Cardiac muscle cell (in vitro differentiated cells and primary cell): Measurements from ENCODE around the gene IFIT2. TPM values are rescaled to one million over a fixed set of nuclear protein-coding genes. Genes with fewer than 3 reads are reported as not detected.

Experiments
- DNase-seq, 2 donors: peaks; one replicate each; pipeline versions ENCODE4 v3.0.0 to v3.0.0-alpha.2; 2010 to 2017; ENCODE audit warnings: low read depth in 1 of 2, low spot score in 1 of 2
- H3K27ac ChIP-seq: fragments of 200-600 bp; sonication (generic); 2 replicates; pipeline ENCODE4 v1.5.1; 2016
- H3K27me3 ChIP-seq: fragments of 200-600 bp; sonication (generic); 2 replicates; pipeline ENCODE4 v1.6.0; 2016; ENCODE audit warnings: control low read depth
- H3K36me3 ChIP-seq: fragments of 200-600 bp; sonication (generic); 2 replicates; pipeline ENCODE4 v1.5.1; 2016; ENCODE audit warnings: control low read depth
- H3K4me1 ChIP-seq: fragments of 200-600 bp; sonication (generic); 2 replicates; pipeline ENCODE4 v1.8.1; 2017; ENCODE audit warnings: low read depth, mild to moderate bottlenecking, mixed run types
- H3K4me3 ChIP-seq: fragments of 200-600 bp; sonication (generic); 2 replicates; pipeline ENCODE4 v1.5.1; 2016; ENCODE audit warnings: mild to moderate bottlenecking
- H3K9me3 ChIP-seq: fragments of 200-600 bp; sonication (generic); 2 replicates; pipeline ENCODE4 v1.5.1; 2017; ENCODE audit warnings: low read depth, mild to moderate bottlenecking, control low read depth
- polyA plus RNA-seq: library from polyadenylated mRNA; unstranded; fragments of >200 nt; fragmentation: Nextera tagmentation; extraction: Ambion mirVana; gene quantifications from 2 replicates; pipeline ENCODE4 v1.2.1, GENCODE V29; 2016
- total RNA-seq: library from RNA; depleted of rRNA; stranded (reverse); fragments of >200 nt; gene quantifications from 2 replicates; pipeline ENCODE4 v1.2.3, GENCODE V29; 2016
- TF ChIP-seq, protein P1 (sequence below): IDR thresholded peaks from 2 replicates; pipeline ENCODE4 v1.5.1; 2012; ENCODE audit warnings: low read depth, mild to moderate bottlenecking, low read length

IFIT2 gene
- total and polyA plus RNA-seq, 2 experiments from 2014 or later = 0.07 TPM; not detected in 1

- Histone ChIP-seq H3K36me3 (no peaks in the 10 kb centered on the region), H3K9me3 (no peaks in the 10 kb centered on the region), H3K4me1 (no peaks in the 10 kb centered on the region), H3K27me3 (no peaks in the 10 kb centered on the region), H3K27ac (no peak overlapping the region), H3K4me3 (no peak overlapping the region)
- no peak for DNase-seq
- TF ChIP-seq, protein P1, sequence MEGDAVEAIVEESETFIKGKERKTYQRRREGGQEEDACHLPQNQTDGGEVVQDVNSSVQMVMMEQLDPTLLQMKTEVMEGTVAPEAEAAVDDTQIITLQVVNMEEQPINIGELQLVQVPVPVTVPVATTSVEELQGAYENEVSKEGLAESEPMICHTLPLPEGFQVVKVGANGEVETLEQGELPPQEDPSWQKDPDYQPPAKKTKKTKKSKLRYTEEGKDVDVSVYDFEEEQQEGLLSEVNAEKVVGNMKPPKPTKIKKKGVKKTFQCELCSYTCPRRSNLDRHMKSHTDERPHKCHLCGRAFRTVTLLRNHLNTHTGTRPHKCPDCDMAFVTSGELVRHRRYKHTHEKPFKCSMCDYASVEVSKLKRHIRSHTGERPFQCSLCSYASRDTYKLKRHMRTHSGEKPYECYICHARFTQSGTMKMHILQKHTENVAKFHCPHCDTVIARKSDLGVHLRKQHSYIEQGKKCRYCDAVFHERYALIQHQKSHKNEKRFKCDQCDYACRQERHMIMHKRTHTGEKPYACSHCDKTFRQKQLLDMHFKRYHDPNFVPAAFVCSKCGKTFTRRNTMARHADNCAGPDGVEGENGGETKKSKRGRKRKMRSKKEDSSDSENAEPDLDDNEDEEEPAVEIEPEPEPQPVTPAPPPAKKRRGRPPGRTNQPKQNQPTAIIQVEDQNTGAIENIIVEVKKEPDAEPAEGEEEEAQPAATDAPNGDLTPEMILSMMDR = no peak
These were observed 3.1 kb downstream of the IFIT2 start for GRCh38 chr10:89304925-89305324.

DNA sequence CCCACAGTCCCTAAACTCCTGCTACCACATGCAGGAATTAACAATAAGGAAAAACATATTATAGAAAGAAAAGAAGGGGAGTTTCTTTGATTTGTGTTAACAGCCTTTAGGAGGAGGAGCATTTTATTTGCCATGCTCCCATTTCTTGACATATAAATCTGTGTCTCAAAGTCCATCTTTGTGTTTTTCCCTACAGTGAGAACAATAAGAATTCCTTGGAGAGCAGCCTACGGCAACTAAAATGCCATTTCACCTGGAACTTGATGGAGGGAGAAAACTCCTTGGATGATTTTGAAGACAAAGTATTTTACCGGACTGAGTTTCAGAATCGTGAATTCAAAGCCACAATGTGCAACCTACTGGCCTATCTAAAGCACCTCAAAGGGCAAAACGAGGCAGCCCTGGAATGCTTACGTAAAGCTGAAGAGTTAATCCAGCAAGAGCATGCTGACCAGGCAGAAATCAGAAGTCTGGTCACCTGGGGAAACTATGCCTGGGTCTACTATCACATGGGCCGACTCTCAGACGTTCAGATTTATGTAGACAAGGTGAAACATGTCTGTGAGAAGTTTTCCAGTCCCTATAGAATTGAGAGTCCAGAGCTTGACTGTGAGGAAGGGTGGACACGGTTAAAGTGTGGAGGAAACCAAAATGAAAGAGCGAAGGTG lies 4.1 kb downstream of the IFIT2 start:
- no peak overlapping the region for H3K27ac ChIP-seq
- no peak overlapping the region for H3K4me3 ChIP-seq
- H3K27me3 ChIP-seq = no peaks in the 10 kb centered on the region
- H3K36me3 ChIP-seq = no peaks in the 10 kb centered on the region
- no peaks in the 10 kb centered on the region for H3K9me3 ChIP-seq
- TF ChIP-seq, protein P1 = no peak
- no peaks in the 10 kb centered on the region for H3K4me1 ChIP-seq
- DNase-seq = no peak

GRCh38 chr10:89306434-89307268 lies 4.8 kb downstream of the IFIT2 start:
- Histone ChIP-seq H3K36me3 (no peaks in the 10 kb centered on the region), H3K27me3 (no peaks in the 10 kb centered on the region), H3K4me3 (no peak overlapping the region), H3K27ac (no peak overlapping the region), H3K4me1 (no peaks in the 10 kb centered on the region), H3K9me3 (no peaks in the 10 kb centered on the region)
- DNase-seq = no peak
- TF ChIP-seq, protein P1 = no peak

GRCh38 chr10:89307269-89307577 lies 5.4 kb downstream of the IFIT2 start:
- no peaks in the 10 kb centered on the region for H3K36me3 ChIP-seq
- DNase-seq = no peak
- TF ChIP-seq, protein P1 = no peak
- no peak overlapping the region for H3K4me3 ChIP-seq
- H3K27me3 ChIP-seq = no peaks in the 10 kb centered on the region
- no peaks in the 10 kb centered on the region for H3K9me3 ChIP-seq
- H3K4me1 ChIP-seq = no peaks in the 10 kb centered on the region
- H3K27ac ChIP-seq = no peak overlapping the region

GRCh38 chr10:89308266-89308665 lies 6.4 kb downstream of the IFIT2 start:
- no peaks in the 10 kb centered on the region for H3K27me3 ChIP-seq
- no peak for DNase-seq
- no peak overlapping the region for H3K27ac ChIP-seq
- H3K4me3 ChIP-seq = no peak overlapping the region
- TF ChIP-seq, protein P1 = no peak
- H3K9me3 ChIP-seq = no peaks in the 10 kb centered on the region
- H3K4me1 ChIP-seq = no peaks in the 10 kb centered on the region
- H3K36me3 ChIP-seq = no peaks in the 10 kb centered on the region
